HG03097 (cell line): ENCODE results near the gene LMAN2.

Source experiments
- ATAC-seq: cut with Tn5 transposase; IDR thresholded peaks from one replicate; pipeline ENCODE4 v1.9.1; 2021; ENCODE audit not compliant: unreplicated experiment, low FRiP score

Gene LMAN2

GRCh38 chr5:177293819-177294581, 57.5 kb downstream of the LMAN2 start:
- ATAC-seq = no peak

- no peak for ATAC-seq
Measured at GRCh38 chr5:177291735-177292134, 59.7 kb downstream of the LMAN2 start.

- ATAC-seq = no peak
Measured at GRCh38 chr5:177290816-177291596, 60.5 kb downstream of the LMAN2 start.

- no peak for ATAC-seq
Measured at GRCh38 chr5:177288191-177288590, 63.3 kb downstream of the LMAN2 start.
